HG02852 (cell line): Measurements from ENCODE around the gene SLC44A1.

Source experiments
- ATAC-seq: cut with Tn5 transposase; IDR thresholded peaks from one replicate; pipeline ENCODE4 v1.9.1; 2021; ENCODE audit warnings: mild to moderate bottlenecking, moderate library complexity; ENCODE audit not compliant: unreplicated experiment

SLC44A1 gene

GRCh38 chr9:105269593-105269992 lies 25.1 kb downstream of the SLC44A1 start:
- no peak for ATAC-seq

- no peak for ATAC-seq
These were observed 26.3 kb downstream of the SLC44A1 start for GRCh38 chr9:105270711-105271110.

DNA sequence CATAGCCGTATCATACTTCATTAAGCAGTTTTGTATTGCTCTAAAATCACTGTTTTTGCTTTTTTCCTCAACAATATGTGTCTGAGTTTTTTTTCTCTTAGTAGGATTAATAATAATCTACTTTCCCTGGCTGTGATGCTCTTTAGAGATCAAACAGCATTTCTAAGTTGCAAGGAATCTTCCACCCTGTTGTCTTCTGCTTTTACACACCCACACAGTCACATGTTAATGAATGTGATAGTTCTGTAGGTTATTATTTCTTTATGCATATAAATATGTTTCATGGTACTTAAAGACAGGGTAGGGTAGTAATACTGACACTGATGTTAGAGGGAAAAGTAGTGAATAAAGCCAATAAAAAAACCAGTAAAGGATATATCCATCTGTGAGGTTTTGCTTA lies 29.3 kb downstream of the SLC44A1 start:
- no peak for ATAC-seq

DNA sequence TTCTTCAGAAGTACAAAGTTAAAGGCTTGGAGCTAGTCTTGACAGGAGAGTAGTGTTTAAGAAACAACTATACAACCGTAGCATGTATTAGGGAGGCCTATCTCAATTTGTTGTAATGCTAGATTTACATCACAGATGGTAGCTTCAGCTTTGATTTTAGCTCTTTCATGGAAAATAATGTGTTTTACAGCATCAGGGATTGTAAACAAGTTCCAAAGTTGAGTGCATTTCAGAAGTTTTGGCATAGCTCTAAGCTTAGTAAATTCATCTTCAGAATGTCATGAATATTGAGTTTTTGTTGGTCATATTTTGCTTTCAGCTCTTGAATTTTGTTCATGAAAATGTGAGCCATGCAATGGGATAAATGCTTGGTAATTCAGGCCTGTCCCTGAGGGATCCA lies 30.7 kb downstream of the SLC44A1 start:
- ATAC-seq, result no peak

DNA sequence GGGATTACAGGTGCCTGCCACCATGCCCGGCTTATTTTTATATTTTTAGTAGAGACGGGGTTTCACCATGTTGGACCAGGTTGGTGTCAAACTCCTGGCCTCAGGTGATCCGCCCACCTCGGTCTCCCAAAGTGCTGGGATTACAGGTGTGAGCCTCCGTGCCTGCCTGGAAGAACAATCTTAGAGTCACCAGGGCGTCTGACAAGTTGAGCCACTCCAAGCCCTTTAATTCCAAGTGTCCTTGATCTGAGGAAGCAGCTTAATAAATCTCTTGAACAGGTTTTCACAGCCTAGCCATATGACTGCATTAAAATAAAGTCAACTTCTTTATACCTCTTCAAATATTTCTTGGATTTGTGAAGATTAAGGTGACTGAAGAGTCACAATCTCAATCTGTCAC lies 31.5 kb downstream of the SLC44A1 start:
- no peak for ATAC-seq

- no peak for ATAC-seq
These were observed 34.3 kb downstream of the SLC44A1 start for GRCh38 chr9:105278751-105279150.

- no peak for ATAC-seq
These were observed 36.2 kb downstream of the SLC44A1 start for GRCh38 chr9:105280691-105281090.

GRCh38 chr9:105281272-105281671 lies 36.8 kb downstream of the SLC44A1 start:
- ATAC-seq, result no peak

GRCh38 chr9:105281926-105282325 lies 37.5 kb downstream of the SLC44A1 start:
- no peak for ATAC-seq

- ATAC-seq, result no peak
These were observed 38.6 kb downstream of the SLC44A1 start for GRCh38 chr9:105282870-105283621.

- ATAC-seq, result no peak
These were observed 39.3 kb downstream of the SLC44A1 start for GRCh38 chr9:105283795-105284194.

- no peak for ATAC-seq
These were observed 40.0 kb downstream of the SLC44A1 start for GRCh38 chr9:105284463-105284862.

- ATAC-seq, result no peak
These were observed 41.6 kb downstream of the SLC44A1 start for GRCh38 chr9:105286098-105286497.

DNA sequence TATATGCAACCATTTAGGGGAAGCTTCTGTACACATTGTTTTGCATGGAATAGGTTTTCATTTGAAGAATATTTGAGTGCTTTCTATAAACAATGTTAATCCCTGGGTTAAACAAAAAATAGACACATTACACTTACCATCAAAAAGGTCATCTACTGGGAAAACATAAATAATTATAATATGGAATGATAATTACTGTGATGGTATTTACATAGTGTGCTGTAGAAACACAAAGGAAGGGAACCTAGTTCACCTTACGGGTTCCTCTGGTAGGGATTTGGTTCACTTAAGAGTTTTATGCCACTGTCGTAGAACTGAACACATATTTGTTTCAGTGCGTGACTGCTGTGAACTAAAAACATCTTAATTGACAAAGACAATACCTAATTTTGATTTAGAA lies 44.9 kb downstream of the SLC44A1 start:
- ATAC-seq, result no peak

GRCh38 chr9:105290418-105290817 lies 46.0 kb downstream of the SLC44A1 start:
- ATAC-seq, result no peak

- no peak for ATAC-seq
These were observed 46.5 kb downstream of the SLC44A1 start for GRCh38 chr9:105290954-105291353.

- no peak for ATAC-seq
These were observed 47.0 kb downstream of the SLC44A1 start for GRCh38 chr9:105291422-105291859.

GRCh38 chr9:105291938-105292337 lies 47.5 kb downstream of the SLC44A1 start:
- no peak for ATAC-seq

- no peak for ATAC-seq
These were observed 49.0 kb downstream of the SLC44A1 start for GRCh38 chr9:105293408-105293807.

DNA sequence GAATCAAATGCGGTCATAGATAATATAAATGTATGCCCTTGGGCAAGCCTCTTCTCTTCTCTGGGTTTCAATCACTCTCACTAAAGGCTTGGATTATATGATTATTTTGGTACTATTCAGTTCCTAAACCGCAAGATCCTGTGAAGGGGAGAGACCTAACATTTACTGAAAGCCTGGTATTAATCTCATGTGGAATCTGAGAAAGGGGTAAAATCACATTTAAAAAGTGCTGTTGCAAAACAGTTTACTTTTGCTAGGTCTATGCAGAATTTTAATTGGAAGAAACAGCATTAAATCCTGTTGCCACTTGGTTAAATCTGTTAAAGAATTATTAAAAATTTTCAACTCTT lies 50.7 kb downstream of the SLC44A1 start:
- ATAC-seq, result no peak

- ATAC-seq, result no peak
These were observed 51.5 kb downstream of the SLC44A1 start for GRCh38 chr9:105295986-105296385.

DNA sequence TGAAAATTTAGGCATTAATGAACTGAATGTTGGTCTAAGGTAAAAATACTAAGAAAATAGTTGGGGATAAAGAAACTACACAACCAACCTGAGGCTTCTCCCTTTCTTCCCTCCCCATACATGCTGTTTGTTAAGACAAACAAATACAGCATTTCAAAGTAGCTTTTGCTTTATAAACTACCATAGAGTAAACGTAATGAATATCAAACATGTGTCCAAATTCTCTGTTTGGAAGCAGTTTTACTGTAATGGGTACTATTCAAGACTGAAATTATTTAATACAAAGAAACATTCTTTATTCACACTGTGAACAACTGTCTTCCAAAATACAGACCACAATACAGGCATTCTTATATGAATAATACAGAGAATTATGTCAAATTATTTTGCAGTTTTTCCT lies 52.0 kb downstream of the SLC44A1 start:
- ATAC-seq, result no peak

- no peak for ATAC-seq
These were observed 52.4 kb downstream of the SLC44A1 start for GRCh38 chr9:105296877-105297287.
